GM21515 (cell line): ENCODE results near the gene SPSB3.
"Not testable (repeated sequence)": the region's sequence is repeated elsewhere in the genome, so short reads cannot be mapped to it uniquely, and the experiment has no call there.

Experiments
- ATAC-seq: cut with Tn5 transposase; IDR thresholded peaks from one replicate; pipeline ENCODE4 v1.9.1; 2021; ENCODE audit not compliant: unreplicated experiment

The SPSB3 gene

GRCh38 chr16:1744338-1744840 lies 38.0 kb downstream of the SPSB3 start:
- ATAC-seq = no peak

GRCh38 chr16:1743376-1744337 lies 38.7 kb downstream of the SPSB3 start:
- ATAC-seq = no peak

DNA sequence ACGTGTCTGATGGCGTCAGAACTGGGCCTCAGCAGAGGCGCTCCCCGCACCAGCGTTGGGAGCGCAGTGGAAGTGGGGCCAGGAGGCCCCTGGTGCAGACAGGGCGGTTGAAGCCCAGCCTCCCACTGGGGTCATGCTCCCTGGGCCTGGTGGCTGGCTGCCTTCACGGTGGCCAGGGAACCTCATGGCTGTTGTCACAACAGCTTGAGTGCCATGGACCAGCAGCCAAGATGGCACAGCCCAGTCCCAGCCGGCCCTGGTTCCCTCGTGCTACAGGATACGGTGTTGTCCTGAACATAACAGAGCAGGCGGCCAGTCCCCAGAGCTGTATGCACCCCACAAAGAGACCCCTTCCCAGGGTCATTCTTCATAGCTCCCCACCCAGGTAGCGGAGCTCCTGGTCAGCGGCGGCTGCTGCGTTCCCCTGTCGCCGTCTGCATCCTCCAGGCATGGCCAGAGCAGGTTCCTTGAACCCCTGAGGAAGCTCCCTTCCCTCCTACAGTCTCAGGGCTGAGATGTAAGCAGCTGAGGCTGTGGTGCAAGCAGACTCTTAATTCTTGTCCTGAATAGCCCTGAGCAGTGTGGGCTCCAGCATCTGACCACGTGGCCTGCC lies 40.7 kb downstream of the SPSB3 start:
- ATAC-seq = no peak

GRCh38 chr16:1740781-1741490 lies 41.4 kb downstream of the SPSB3 start:
- ATAC-seq = no peak

GRCh38 chr16:1740234-1740633 lies 42.1 kb downstream of the SPSB3 start:
- ATAC-seq = no peak

- ATAC-seq = no peak
These were observed 47.6 kb downstream of the SPSB3 start for GRCh38 chr16:1734816-1735215.

DNA sequence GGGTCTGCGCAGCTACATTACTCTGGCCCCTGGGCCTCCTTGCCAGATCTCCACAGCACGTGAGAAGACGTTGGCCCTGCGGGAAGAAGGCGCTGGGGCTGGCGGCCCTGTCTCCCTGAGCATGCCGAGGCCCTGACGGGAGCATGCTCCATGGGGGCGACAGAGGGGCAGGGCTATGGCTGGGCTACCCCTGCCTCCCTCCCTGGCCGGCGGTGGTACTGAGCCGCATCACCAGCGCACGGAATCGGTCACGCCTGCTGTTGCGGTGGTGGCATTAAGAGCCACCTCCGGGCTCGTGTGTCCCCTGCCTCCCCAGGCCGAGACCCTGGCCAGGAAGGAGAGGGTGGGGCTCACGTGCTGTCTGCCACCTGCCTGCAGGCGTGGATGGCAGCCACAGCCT lies 48.2 kb downstream of the SPSB3 start:
- ATAC-seq = no peak

DNA sequence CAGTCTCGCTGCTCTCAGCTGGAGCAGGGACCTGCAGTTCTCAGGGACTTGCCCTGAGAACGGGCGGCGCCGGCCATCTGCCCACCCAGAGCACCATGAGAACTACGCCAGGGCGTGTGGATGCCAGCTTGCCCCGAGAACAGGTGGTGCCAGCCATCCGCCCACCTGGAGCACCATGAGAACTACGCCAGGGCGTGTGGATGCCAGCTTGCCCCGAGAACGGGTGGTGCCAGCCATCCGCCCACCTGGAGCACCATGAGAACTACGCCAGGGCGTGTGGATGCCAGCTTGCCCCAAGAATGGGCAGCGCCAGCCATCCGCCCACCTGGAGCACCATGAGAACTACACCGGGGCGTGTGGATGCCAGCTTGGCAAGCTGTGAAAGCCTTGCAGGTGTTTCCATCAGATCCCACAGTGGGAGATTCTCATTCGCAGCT lies 49.8 kb downstream of the SPSB3 start:
- not testable (repeated sequence) for ATAC-seq

DNA sequence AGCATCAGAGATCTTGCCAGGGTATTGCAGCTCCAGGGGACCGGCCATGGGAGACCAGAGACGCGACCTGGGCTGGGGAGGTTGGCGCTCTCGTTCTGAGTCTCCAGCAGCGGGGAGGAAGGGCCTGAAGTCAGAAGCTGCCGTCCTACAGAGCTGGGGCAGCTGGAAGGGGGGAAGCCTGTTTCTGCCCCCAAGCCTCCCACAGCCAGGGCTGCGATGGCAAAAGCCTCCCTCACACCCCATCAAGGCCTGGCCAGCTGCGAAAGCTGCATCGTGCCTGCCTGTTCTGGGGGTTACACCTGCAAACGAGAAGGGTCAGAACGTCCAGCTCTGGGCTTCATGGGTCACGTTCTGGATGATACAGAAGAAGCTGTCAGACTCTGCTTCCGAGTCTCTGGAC lies 50.3 kb downstream of the SPSB3 start:
- no peak for ATAC-seq

DNA sequence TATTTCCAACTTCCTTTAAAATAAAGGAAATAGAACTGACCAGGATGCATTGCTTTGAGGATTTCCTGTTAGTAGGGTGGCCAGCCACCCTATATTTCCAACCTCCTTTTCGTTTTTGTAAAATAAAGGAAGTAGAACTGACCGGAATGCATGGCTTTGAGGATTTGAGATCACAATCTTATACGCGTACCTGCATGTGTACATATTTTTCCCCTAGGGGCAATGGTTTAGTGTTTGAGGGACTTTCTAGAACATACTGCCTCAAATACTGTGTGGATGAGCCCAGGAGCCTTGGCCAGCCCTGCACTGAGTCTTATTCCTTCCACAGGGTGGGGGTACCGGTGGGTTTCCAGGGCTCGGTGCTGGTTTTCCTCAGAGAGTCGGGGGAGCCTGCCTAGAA lies 50.8 kb downstream of the SPSB3 start:
- no peak for ATAC-seq

- ATAC-seq = no peak
These were observed 51.3 kb downstream of the SPSB3 start for GRCh38 chr16:1731073-1731472.

DNA sequence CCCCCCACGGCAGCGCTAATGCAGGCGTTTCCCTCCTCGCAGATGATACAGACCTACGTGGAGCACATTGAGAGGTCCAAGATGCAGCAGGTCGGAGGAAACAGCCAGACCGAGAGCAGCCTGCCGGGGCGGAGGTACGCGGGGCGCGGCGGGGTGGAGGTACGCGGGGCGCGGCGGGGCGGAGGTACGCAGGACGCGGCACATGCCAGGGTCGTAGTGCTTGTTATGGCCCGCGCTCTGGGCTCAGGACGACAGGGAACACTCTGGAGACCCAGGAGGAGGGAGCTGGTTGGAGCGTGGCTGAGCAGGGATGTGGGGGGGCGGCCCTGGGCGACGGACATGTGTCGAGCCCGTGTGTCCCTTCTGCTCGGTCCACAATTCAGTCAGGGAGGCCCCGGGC lies 52.9 kb downstream of the SPSB3 start:
- ATAC-seq = no peak

DNA sequence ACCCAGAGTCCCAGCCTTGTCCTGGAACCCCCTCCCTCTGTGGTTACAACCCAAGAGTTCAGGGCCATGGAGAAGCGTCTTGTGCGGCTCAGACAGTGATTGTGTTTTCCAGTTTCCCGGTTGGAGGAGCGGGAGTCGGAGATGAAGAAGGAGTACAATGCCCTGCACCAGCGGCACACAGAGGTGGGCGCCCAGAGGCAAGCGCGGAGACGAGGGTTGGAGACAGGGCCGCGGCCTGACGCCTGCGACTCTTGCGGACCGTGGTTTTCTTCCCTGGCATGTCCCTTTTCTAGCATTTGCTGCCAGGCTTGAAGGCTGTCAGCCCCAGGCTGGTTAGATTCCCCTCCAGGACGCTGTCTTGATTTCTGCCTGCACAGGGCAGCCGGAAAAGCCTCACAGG lies 53.3 kb downstream of the SPSB3 start:
- no peak for ATAC-seq

GRCh38 chr16:1727651-1728624 lies 54.4 kb downstream of the SPSB3 start:
- ATAC-seq = no peak
